GM12874 (cell line): ENCODE data around the gene VPS51.
A peak's percentile ranks its signal among the peaks of the same experiment; 100 is the strongest.

Experiments
- TF ChIP-seq, protein P1 (sequence below): IDR thresholded peaks from 2 replicates; pipeline ENCODE4 v1.5.1; 2011; ENCODE audit warnings: low read depth, mild to moderate bottlenecking, control low read depth, low read length, moderate library complexity; ENCODE audit not compliant: insufficient read depth

Gene VPS51

DNA sequence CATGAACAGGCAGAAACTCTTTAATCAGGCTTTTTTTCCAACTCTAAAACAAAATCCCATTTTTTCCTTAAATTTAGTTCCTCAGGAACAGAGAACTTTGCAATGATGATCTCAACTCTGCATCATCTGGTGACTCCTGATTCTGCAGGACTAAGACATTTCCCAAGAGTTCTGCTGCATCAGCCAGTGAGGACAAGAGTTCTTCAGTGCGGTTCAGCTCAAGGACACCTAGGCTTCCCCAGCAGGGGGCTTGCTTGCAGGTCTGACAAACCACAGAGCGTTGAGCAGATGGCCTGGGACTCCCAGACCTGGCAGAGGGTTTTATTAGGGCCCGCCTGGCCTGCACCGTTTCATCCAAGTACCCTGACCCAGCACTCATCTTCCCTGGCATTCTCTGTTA is 18.6 kb upstream of the VPS51 start:
- TF ChIP-seq, protein P1, sequence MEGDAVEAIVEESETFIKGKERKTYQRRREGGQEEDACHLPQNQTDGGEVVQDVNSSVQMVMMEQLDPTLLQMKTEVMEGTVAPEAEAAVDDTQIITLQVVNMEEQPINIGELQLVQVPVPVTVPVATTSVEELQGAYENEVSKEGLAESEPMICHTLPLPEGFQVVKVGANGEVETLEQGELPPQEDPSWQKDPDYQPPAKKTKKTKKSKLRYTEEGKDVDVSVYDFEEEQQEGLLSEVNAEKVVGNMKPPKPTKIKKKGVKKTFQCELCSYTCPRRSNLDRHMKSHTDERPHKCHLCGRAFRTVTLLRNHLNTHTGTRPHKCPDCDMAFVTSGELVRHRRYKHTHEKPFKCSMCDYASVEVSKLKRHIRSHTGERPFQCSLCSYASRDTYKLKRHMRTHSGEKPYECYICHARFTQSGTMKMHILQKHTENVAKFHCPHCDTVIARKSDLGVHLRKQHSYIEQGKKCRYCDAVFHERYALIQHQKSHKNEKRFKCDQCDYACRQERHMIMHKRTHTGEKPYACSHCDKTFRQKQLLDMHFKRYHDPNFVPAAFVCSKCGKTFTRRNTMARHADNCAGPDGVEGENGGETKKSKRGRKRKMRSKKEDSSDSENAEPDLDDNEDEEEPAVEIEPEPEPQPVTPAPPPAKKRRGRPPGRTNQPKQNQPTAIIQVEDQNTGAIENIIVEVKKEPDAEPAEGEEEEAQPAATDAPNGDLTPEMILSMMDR, result no peak

DNA sequence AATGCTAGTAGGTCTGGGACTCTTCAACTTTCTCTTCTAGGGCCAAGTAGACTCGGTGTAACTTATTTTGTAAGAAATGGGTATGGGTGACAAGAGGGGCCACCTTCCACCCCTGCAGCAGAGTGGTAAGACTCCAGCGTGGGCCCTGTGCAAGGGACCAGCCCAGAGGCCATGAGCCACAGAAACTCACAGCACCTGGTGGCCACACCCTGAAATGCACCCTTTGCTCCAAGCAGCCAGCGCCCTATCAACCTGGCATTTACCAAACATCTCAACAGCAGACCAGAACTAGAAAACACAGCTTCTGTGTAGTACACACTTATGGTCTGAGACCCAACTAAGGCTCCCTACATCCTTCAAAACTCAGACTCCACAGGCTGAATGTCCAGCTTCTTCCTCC is 17.9 kb upstream of the VPS51 start:
- TF ChIP-seq, protein P1, result peak; percentile 86

DNA sequence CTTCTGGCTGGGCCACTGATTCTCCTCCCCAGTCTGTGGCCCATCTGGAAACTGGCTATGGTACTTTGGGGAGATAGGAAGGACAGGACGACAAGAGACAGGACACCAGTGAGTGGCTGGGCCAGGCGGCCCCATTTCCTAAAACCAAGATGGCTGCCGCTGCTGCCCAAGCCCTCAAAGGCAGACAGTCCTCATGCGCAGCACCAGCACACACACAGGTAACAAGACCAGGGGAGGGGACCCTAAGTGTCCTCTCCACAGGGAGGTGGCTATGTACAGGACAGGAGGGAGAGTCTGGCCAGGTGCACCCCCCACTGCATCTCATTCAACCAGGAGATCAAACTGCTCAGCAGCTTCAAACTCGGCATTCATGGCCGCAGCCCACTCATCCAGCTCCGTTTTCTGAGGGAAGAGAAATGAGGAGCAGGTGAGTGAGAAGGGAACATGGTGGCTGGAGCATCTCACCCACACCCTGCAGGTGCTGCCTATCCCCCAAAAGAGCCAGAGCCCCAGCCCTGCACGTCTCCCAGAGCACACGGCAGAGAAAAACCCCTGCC is 17.1 kb upstream of the VPS51 start:
- TF ChIP-seq, protein P1, result no peak

DNA sequence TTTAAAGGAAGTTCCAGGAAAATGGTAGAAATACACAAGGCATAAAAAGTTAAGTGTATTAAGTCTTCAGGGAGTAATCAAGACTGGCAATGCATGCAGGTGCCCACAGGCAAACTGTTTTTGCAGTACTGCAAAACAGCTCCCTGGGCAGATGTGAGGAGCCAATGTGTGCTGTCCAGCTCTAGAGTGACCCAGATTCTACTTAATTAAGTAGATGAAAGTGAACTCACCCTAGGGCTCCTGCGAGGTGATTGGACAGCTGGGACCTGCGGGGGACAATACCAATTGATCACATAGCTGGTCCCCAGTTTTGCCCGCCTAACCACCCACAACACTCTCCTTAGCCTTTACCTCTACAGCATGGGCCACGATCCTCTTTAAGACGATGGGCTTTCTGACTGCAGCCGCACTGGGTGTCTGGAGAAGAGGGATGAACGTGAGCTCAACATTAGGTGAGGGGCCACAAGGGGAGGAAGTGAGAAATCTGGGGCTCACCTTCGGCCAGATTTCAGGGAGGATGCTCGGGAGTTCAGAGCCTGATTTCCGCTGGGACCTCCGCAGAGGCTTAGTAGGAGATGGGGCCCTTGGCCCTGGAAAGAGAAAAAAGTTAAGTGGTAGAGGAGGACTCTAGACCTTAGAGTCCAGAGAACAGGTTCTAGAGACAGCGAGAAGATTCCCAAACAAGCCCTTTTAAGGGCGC is 12.7 kb upstream of the VPS51 start:
- TF ChIP-seq, protein P1, result no peak

DNA sequence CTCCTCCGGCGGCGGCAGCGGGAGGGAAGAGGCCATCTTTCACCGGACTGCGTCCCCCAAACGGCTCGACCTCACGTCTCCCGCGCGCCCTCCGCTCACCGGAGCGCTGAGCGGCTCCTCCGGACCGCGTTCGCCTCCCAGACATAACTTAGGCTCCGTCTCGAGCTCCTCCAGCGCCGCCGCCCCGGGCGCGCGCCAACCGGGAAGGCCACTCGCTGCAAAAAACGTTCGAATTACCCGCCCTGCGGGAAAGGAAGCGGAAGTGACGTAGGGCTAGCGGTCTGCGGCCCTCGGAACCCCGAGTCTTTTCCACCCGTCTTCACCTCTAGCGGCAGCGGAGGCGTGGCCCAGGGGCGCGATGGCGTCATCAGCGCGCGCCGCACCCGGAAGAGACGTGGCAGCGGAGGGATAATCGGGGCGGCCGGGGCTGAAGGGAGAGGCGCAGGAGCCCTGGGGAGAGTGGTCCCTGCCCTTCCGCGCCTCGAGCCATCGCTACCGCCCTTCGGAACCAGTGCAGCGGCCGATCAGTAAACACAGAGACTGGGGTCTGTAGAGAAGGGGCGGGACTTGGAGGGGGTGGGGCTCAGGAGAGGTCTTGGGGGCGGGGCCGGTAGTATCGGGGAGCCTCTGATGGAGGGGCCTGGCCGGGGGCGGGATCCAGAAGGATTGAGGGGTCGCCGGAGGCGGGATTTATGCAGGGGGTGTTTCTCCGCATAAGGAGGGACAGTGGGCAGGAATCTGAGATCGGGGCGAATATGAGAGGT is 12.0 kb upstream of the VPS51 start, which contains the start of the genes CDCA5 and ZFPL1:
Gene CDCA5, minus strand, starts transcription at position 207 of the 764 bp plus-strand sequence. Its CDS starts 62 bp downstream, at position 145.
Gene ZFPL1, plus strand, starts transcription at position 389 of the 764 bp plus-strand sequence. CDS start 477 bp downstream, outside the sequence.
- TF ChIP-seq, protein P1, result no peak

DNA sequence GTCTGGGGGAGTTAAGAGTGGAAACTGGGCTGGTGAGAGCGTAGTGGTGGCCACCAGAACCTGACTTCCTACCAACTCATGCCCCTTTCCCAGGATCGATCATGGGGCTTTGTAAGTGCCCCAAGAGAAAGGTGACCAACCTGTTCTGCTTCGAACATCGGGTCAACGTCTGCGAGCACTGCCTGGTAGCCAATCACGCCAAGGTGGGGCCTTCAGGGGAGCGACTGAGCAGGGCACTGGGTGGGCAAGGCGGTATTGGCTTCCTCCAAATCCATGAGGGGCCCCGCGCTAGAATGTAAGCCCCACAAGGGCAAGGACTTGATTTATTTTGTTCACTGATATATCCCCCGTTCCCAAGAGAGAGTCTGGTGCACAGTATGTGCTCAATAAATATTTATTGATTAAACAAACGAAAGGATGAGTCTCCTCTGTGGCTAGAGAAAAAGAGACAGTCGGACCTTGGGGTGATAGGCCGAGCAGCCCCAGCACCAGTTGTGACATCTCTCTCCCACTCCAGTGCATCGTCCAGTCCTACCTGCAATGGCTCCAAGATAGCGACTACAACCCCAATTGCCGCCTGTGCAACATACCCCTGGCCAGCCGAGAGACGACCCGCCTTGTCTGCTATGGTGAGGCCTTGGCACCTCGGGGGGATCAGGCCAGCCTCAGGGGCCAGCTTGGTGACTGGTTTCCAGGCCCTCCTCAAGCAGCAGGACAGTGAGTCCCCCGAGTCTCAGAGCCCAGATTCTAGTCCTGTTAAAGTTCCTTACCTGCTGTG is 11.2 kb upstream of the VPS51 start:
- TF ChIP-seq, protein P1, result no peak
